GM23338 (cell line): Measurements from ENCODE around the gene C6orf89.

Source experiments
- EZH2 ChIP-seq: fragments of 200-600 bp; sonication (generic); IDR thresholded peaks from one replicate; pipeline ENCODE4 v1.8.0; 2017; ENCODE audit warnings: antibody characterized with exemption, mild to moderate bottlenecking, low read depth; ENCODE audit not compliant: unreplicated experiment
- JUNB ChIP-seq: IDR thresholded peaks from one replicate; pipeline ENCODE4 v1.6.1; 2016; ENCODE audit warnings: antibody characterized with exemption; ENCODE audit not compliant: unreplicated experiment
- NANOG ChIP-seq: IDR thresholded peaks from 2 replicates; pipeline ENCODE4 v1.6.1; 2016; ENCODE audit warnings: antibody characterized with exemption, borderline replicate concordance
- POLR2AphosphoS5 ChIP-seq: IDR thresholded peaks from 2 replicates; pipeline ENCODE4 v1.6.1; 2016; ENCODE audit warnings: antibody characterized with exemption, low read depth
- TF ChIP-seq, protein P1 (sequence below), 2 experiments: fragments of 200-600 bp in 1 of 2; sonication (generic) in 1 of 2; conservative IDR thresholded peaks; 2 replicates each; pipeline versions ENCODE4 v1.5.1 to v1.6.1; 2016 to 2017; ENCODE audit warnings: antibody characterized with exemption in 2 of 2, low read depth in 2 of 2, mild to moderate bottlenecking in 2 of 2, moderate library complexity in 1 of 2
- TF ChIP-seq, protein P2 (sequence below): IDR thresholded peaks from one replicate; pipeline ENCODE4 v1.6.1; 2018; ENCODE audit warnings: antibody characterized with exemption; ENCODE audit not compliant: unreplicated experiment

DNA sequence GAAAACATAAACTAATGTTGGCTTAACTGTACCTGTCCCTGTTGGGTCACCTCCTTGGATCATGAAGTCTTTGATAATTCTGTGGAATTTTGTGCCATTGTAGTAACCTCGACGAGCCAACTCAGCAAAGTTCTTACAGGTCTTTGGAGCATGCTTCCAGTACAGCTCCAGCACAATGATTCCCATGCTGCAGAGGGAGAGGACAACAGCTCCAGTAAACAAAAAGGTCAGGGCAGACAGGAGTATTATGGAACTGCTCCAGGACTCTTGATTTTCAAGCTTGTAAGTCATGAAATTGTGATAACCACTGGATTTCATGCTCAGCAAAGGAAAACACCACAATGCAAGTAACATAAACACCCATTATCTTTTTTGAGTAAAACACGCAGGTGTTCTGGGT, 14.1 kb upstream of the C6orf89 start:
- TF ChIP-seq, protein P1, sequence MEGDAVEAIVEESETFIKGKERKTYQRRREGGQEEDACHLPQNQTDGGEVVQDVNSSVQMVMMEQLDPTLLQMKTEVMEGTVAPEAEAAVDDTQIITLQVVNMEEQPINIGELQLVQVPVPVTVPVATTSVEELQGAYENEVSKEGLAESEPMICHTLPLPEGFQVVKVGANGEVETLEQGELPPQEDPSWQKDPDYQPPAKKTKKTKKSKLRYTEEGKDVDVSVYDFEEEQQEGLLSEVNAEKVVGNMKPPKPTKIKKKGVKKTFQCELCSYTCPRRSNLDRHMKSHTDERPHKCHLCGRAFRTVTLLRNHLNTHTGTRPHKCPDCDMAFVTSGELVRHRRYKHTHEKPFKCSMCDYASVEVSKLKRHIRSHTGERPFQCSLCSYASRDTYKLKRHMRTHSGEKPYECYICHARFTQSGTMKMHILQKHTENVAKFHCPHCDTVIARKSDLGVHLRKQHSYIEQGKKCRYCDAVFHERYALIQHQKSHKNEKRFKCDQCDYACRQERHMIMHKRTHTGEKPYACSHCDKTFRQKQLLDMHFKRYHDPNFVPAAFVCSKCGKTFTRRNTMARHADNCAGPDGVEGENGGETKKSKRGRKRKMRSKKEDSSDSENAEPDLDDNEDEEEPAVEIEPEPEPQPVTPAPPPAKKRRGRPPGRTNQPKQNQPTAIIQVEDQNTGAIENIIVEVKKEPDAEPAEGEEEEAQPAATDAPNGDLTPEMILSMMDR (conservative IDR thresholded peaks at IDR 0.05; ENCODE audit: low read depth in 2 of 2) = no peak
- TF ChIP-seq EZH2 (no peak), JUNB (no peak), NANOG (no peak), POLR2AphosphoS5 (no peak)
- TF ChIP-seq, protein P2, sequence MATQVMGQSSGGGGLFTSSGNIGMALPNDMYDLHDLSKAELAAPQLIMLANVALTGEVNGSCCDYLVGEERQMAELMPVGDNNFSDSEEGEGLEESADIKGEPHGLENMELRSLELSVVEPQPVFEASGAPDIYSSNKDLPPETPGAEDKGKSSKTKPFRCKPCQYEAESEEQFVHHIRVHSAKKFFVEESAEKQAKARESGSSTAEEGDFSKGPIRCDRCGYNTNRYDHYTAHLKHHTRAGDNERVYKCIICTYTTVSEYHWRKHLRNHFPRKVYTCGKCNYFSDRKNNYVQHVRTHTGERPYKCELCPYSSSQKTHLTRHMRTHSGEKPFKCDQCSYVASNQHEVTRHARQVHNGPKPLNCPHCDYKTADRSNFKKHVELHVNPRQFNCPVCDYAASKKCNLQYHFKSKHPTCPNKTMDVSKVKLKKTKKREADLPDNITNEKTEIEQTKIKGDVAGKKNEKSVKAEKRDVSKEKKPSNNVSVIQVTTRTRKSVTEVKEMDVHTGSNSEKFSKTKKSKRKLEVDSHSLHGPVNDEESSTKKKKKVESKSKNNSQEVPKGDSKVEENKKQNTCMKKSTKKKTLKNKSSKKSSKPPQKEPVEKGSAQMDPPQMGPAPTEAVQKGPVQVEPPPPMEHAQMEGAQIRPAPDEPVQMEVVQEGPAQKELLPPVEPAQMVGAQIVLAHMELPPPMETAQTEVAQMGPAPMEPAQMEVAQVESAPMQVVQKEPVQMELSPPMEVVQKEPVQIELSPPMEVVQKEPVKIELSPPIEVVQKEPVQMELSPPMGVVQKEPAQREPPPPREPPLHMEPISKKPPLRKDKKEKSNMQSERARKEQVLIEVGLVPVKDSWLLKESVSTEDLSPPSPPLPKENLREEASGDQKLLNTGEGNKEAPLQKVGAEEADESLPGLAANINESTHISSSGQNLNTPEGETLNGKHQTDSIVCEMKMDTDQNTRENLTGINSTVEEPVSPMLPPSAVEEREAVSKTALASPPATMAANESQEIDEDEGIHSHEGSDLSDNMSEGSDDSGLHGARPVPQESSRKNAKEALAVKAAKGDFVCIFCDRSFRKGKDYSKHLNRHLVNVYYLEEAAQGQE = no peak
